Occipital lobe (tissue), 2 donors: ENCODE results near the gene ARF3. TPM values are rescaled to one million over a fixed set of nuclear protein-coding genes. Genes with fewer than 3 reads are reported as not detected.
"Not testable (repeated sequence)": the region's sequence is repeated elsewhere in the genome, so short reads cannot be mapped to it uniquely, and the experiment has no call there.

Experiments
- DNase-seq: peaks from one replicate; lab custom pipeline; 2025; lab: John Stamatoyannopoulos, UW
- total RNA-seq: library from RNA; depleted of rRNA; stranded (reverse); fragments of >200 nt; gene quantifications from one replicate; pipeline ENCODE4 v1.2.3, GENCODE V29; 2014

The ARF3 gene
- total RNA-seq, 1 donor from 2014 or later: 67.5 TPM

- no peak for DNase-seq
These were observed 24.4 kb downstream of the ARF3 start for GRCh38 chr12:48932878-48933277.

GRCh38 chr12:48930475-48930874 lies 26.8 kb downstream of the ARF3 start:
- no peak for DNase-seq

- DNase-seq: no peak
These were observed 27.7 kb downstream of the ARF3 start for GRCh38 chr12:48929551-48929950.

GRCh38 chr12:48927261-48927660 lies 30.0 kb downstream of the ARF3 start:
- DNase-seq: no peak

- no peak for DNase-seq
These were observed 31.8 kb downstream of the ARF3 start, which contains the start of gene FKBP11 for GRCh38 chr12:48925304-48926011. Gene FKBP11 (minus strand): TSS chr12:48925492. CDS start chr12:48925428, 64 bp downstream.

GRCh38 chr12:48924617-48925303 lies 32.5 kb downstream of the ARF3 start:
- no peak for DNase-seq

- DNase-seq: no peak
These were observed 34.2 kb downstream of the ARF3 start for GRCh38 chr12:48923117-48923516.

GRCh38 chr12:48917857-48918537 lies 39.3 kb downstream of the ARF3 start:
- DNase-seq: no peak

GRCh38 chr12:48910196-48910595 lies 47.1 kb downstream of the ARF3 start:
- DNase-seq: no peak

- DNase-seq: not testable (repeated sequence)
These were observed 47.6 kb downstream of the ARF3 start for GRCh38 chr12:48909698-48910097.

- DNase-seq: no peak
These were observed 50.0 kb downstream of the ARF3 start for GRCh38 chr12:48907245-48907644.

- DNase-seq: peak; percentile 42
These were observed 53.3 kb downstream of the ARF3 start for GRCh38 chr12:48903982-48904411.

GRCh38 chr12:48903363-48903981 lies 53.8 kb downstream of the ARF3 start:
- no peak for DNase-seq

- no peak for DNase-seq
These were observed 56.0 kb downstream of the ARF3 start for GRCh38 chr12:48901278-48901677.

- no peak for DNase-seq
These were observed 57.6 kb downstream of the ARF3 start for GRCh38 chr12:48899651-48900050.

- no peak for DNase-seq
These were observed 63.0 kb downstream of the ARF3 start for GRCh38 chr12:48894271-48894670.

GRCh38 chr12:48890657-48891418 lies 66.4 kb downstream of the ARF3 start:
- peak; percentile 85 for DNase-seq

- peak; percentile 47 for DNase-seq
These were observed 67.6 kb downstream of the ARF3 start for GRCh38 chr12:48889679-48890078.
